Endothelial cell of umbilical vein (primary cell): ENCODE results near the gene APOO.

Source experiments
- CTCF ChIP-seq, 2 donors: IDR thresholded peaks; 1 replicate in 1 of 2; 2 replicates in 1 of 2; pipeline ENCODE4 v1.5.1; 2011; ENCODE audit warnings: low read length in 2 of 2, mild to moderate bottlenecking in 2 of 2, moderate library complexity in 2 of 2, control low read depth in 1 of 2, inconsistent platforms in 1 of 2, low read depth in 1 of 2; ENCODE audit not compliant: insufficient read depth in 1 of 2; ENCODE audit errors: extremely low read depth in 1 of 2
- EZH2 ChIP-seq: IDR thresholded peaks from 2 replicates; pipeline ENCODE4 v1.6.1; 2012; ENCODE audit warnings: borderline replicate concordance, low read depth, mild to moderate bottlenecking, moderate library complexity, low read length, inconsistent platforms; ENCODE audit not compliant: severe bottlenecking
- GATA2 ChIP-seq: IDR thresholded peaks from 2 replicates; pipeline ENCODE4 v1.7.0; 2011; ENCODE audit warnings: low read depth, mild to moderate bottlenecking, moderate library complexity, mixed read lengths, low read length; ENCODE audit not compliant: insufficient read length, insufficient read depth
- JUN ChIP-seq: IDR thresholded peaks from 2 replicates; pipeline ENCODE4 v1.6.1; 2011; ENCODE audit warnings: borderline replicate concordance, low read depth; ENCODE audit not compliant: insufficient read length, insufficient read depth
- MAX ChIP-seq: IDR thresholded peaks from 2 replicates; pipeline ENCODE4 v1.6.1; 2011; ENCODE audit not compliant: insufficient read depth, insufficient read length
- MYC ChIP-seq: IDR thresholded peaks from one replicate; pipeline ENCODE4 v1.6.1; 2011; ENCODE audit warnings: mild to moderate bottlenecking, low read depth, low read length
- POLR2A ChIP-seq: IDR thresholded peaks from 2 replicates; pipeline ENCODE4 v1.6.1; 2012; ENCODE audit warnings: low read depth, mild to moderate bottlenecking, control low read depth, low read length
- POLR2AphosphoS5 ChIP-seq: IDR thresholded peaks from 2 replicates; pipeline ENCODE4 v1.6.1; 2012; ENCODE audit warnings: low read depth, mild to moderate bottlenecking, control low read depth, low read length, moderate library complexity; ENCODE audit not compliant: insufficient read depth

GRCh38 chrX:23936180-23936579, 28.4 kb upstream of the APOO start:
- TF ChIP-seq CTCF (IDR thresholded peaks at IDR 0.05; ENCODE audit: extremely low read depth in 1 of 2, insufficient read depth in 1 of 2, low read depth in 1 of 2, low read length in 2 of 2) (no peak), EZH2 (no peak), MYC (no peak), POLR2AphosphoS5 (no peak), POLR2A (no peak), MAX (no peak), JUN (no peak), GATA2 (no peak)
